ENCODE data around the gene RREB1.

The RREB1 gene

GRCh38 chr6:7062451-7063162 lies 45.2 kb upstream of the RREB1 start:
- no peak overlapping the region for H3K4me2 ChIP-seq (ENCODE audit: low read length)
- H3K4me3 ChIP-seq (ENCODE audit: low read depth, low read length), result no peak overlapping the region
- H3K4me1 ChIP-seq, result peaks cover 13% of the 10 kb centered on the region
- H3K27me3 ChIP-seq (ENCODE audit: control insufficient read depth, insufficient read depth, low read length), result no peaks in the 10 kb centered on the region
- H3K79me2 ChIP-seq, result no peaks in the 10 kb centered on the region
- no peaks in the 10 kb centered on the region for H3K9me3 ChIP-seq (ENCODE audit: control insufficient read depth, low read length)
- H2AFZ ChIP-seq, result peak overlapping the region; percentile 5
- TF ChIP-seq CTCF (IDR thresholded peaks at IDR 0.05), result no peak
- H3K9ac ChIP-seq, result no peak overlapping the region
- no peak overlapping the region for H3K27ac ChIP-seq
- no peaks in the 10 kb centered on the region for H3K36me3 ChIP-seq (ENCODE audit: control insufficient read depth, insufficient read depth, low read length)

GRCh38 chr6:7067305-7067704 lies 40.5 kb upstream of the RREB1 start:
- no peaks in the 10 kb centered on the region for H3K9me3 ChIP-seq (ENCODE audit: control insufficient read depth, low read length)
- H3K79me2 ChIP-seq, result no peaks in the 10 kb centered on the region
- H3K9ac ChIP-seq, result no peak overlapping the region
- no peaks in the 10 kb centered on the region for H3K4me1 ChIP-seq
- H3K27me3 ChIP-seq (ENCODE audit: control insufficient read depth, insufficient read depth, low read length), result no peaks in the 10 kb centered on the region
- no peak overlapping the region for H3K27ac ChIP-seq
- no peak overlapping the region for H2AFZ ChIP-seq
- H3K4me2 ChIP-seq (ENCODE audit: low read length), result no peak overlapping the region
- H3K4me3 ChIP-seq (ENCODE audit: low read depth, low read length), result no peak overlapping the region
- no peak for TF ChIP-seq CTCF (IDR thresholded peaks at IDR 0.05)
- no peaks in the 10 kb centered on the region for H3K36me3 ChIP-seq (ENCODE audit: control insufficient read depth, insufficient read depth, low read length)

- Histone ChIP-seq H3K79me2 (no peaks in the 10 kb centered on the region), H3K27me3 (ENCODE audit: control insufficient read depth, insufficient read depth, low read length) (no peaks in the 10 kb centered on the region), H3K36me3 (ENCODE audit: control insufficient read depth, insufficient read depth, low read length) (no peaks in the 10 kb centered on the region), H3K4me2 (ENCODE audit: low read length) (no peak overlapping the region), H3K4me1 (no peaks in the 10 kb centered on the region), H2AFZ (no peak overlapping the region), H3K4me3 (ENCODE audit: low read depth, low read length) (no peak overlapping the region), H3K9ac (no peak overlapping the region), H3K9me3 (ENCODE audit: control insufficient read depth, low read length) (peaks cover 3% of the 10 kb centered on the region), H3K27ac (no peak overlapping the region)
- TF ChIP-seq CTCF (IDR thresholded peaks at IDR 0.05), result no peak
Observed at GRCh38 chr6:7071405-7071804, 36.4 kb upstream of the RREB1 start.

- no peak overlapping the region for H2AFZ ChIP-seq
- H3K27ac ChIP-seq, result no peak overlapping the region
- H3K4me3 ChIP-seq (ENCODE audit: low read depth, low read length), result no peak overlapping the region
- H3K4me1 ChIP-seq, result no peaks in the 10 kb centered on the region
- H3K9ac ChIP-seq, result no peak overlapping the region
- H3K27me3 ChIP-seq (ENCODE audit: control insufficient read depth, insufficient read depth, low read length), result no peaks in the 10 kb centered on the region
- H3K79me2 ChIP-seq, result no peaks in the 10 kb centered on the region
- no peaks in the 10 kb centered on the region for H3K36me3 ChIP-seq (ENCODE audit: control insufficient read depth, insufficient read depth, low read length)
- H3K4me2 ChIP-seq (ENCODE audit: low read length), result no peak overlapping the region
- peaks cover 3% of the 10 kb centered on the region for H3K9me3 ChIP-seq (ENCODE audit: control insufficient read depth, low read length)
- TF ChIP-seq CTCF (IDR thresholded peaks at IDR 0.05), result no peak
Observed at GRCh38 chr6:7073082-7073820, 34.5 kb upstream of the RREB1 start.

Measured in parathyroid adenoma (tissue), 2 donors.